Stimulated activated CD8-positive, alpha-beta memory T cell treated with anti-CD3 and anti-CD28 coated beads, Interleukin-4, amount 100 ng/mL, for 1 hour (primary cell): ENCODE results near the gene AFG1L.
"Not testable (repeated sequence)": the region's sequence is repeated elsewhere in the genome, so short reads cannot be mapped to it uniquely, and the experiment has no call there.

Source experiments
- DNase-seq, 2 donors: peaks; one replicate each; pipeline ENCODE4 v3.0.0-alpha.2; 2020; ENCODE audit warnings: low read depth in 2 of 2, low spot score in 1 of 2

The AFG1L gene

GRCh38 chr6:108348655-108349349, 53.9 kb downstream of the AFG1L start:
- DNase-seq = no peak

DNA sequence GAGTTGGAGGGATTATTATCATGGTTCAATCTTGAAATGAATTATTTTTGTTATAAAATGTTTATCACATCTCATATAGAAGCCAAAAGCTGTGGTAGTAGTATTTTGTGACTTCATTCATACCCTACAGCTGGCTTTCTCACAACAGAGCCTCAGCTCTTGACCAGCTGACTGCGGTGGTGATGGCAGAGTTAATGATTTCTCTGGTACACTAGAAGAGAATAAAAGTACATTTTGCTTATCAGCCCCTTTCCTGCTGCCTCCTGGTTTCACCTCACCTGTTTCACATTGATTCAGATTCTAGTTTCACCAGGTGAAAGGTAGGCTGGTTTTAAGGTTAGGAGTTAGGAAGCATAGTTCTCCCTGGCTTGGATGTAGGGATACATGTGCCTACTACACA, 55.7 kb downstream of the AFG1L start:
- no peak for DNase-seq

DNA sequence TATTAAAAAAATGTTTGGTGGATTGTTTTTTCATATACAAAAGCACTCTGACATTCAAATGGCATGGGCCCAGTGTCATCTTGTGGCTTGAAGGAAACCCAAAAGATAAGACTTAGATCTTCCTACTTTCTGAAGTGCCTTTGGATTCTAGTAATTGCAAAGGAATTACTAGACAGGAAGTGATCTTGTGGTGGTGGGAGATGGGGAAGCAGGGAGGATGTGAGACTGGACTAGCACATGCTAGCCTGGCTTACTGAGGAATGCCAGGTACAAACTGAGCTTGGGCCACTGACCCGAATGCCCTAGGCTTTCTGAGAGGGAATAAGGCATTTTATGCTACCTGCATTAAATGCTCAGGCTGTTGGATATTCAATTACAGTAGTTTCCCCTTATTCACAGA, 59.0 kb downstream of the AFG1L start:
- no peak for DNase-seq

- DNase-seq = no peak
Observed at GRCh38 chr6:108355120-108355519, 60.3 kb downstream of the AFG1L start.

- DNase-seq = no peak
Observed at GRCh38 chr6:108355890-108356289, 61.0 kb downstream of the AFG1L start.

DNA sequence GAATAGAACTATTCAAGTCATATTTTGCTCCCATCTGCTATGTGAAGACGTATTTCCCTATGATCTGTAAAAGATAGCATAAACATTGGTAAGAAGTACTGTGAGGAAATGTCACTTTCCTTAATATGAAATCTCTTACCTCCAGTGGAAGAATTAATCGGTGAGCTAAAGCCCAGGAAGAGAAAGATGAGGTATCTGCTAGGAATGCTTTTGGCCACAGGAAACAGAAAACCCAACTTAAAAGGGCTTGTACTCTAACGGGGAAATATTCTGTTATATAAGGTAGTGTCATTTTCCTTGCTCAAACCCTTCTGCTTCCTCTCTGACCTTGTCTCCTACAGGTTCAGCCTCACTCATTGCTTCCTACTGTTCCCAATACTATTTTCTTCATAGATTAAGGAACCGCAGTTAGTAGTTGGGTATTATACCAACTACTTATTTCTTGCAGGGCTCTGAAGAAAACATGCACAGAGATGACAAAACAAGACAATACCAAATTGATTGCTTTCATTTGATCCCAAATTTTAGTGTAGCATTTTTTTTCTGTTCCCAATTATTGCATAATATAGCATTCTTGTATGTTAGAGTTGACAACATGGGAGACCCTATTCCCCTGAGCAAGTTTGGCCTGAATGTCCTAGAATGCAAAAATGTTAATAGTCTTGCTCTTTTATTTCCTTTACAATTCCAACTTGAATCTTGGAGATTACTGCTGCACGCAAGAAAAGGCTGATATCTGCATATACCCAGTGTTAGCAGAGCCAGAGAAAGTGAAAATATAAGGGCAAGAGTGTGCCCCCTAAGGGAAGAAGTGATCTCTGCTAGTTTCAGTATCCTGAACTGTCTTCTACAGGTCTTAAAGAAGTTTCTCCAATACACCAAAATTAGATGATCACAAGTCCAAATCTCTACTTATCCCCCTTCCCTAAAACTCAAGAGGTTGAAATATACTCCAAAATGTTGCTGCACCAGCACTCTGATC, 65.3 kb downstream of the AFG1L start:
- no peak for DNase-seq

- DNase-seq = no peak
Observed at GRCh38 chr6:108360919-108361311, 66.1 kb downstream of the AFG1L start.

GRCh38 chr6:108361312-108361932, 66.6 kb downstream of the AFG1L start:
- DNase-seq = no peak

- no peak for DNase-seq
Observed at GRCh38 chr6:108362455-108362854, 67.6 kb downstream of the AFG1L start.

- no peak for DNase-seq
Observed at GRCh38 chr6:108363113-108363512, 68.3 kb downstream of the AFG1L start.

DNA sequence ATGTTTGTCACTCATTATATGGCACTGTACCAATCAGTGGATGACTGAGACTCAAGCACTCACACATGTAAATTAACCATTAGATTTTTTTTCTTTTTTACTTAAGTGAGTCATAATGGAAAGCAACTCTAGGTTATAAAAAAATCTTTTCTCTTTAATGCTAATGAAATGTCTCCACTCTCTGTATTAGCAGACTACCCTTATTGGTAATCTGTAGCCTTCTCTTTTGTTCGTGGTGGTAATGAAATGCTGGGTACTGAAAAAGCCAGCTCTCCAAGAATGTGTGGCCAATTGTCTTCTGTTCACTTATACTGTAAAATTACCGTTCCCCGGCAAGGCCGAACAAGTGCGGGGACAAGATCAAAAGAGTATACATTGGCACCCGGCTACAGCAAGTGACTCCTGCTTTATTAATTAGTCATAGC, 69.0 kb downstream of the AFG1L start:
- no peak for DNase-seq

- no peak for DNase-seq
Observed at GRCh38 chr6:108364470-108364869, 69.6 kb downstream of the AFG1L start.

GRCh38 chr6:108365478-108365877, 70.6 kb downstream of the AFG1L start:
- DNase-seq = no peak

DNA sequence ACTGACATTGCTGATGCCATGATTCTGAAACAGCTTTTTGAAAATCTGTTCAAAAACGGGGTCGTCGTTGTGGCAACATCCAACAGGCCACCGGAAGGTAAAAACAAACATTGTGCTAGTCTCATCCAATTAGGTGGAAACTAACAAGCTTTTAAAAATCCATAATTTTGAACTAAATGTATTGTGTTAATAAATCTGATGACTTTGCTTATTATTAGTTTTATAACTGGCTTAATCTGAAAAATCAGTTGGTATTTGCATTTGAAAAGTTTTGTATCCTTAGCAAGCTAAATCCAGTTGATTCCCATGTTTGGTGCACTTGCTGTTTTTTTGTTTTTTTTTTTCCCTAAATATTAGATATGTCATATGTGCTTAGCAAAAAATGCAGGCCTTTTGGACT, 71.4 kb downstream of the AFG1L start:
- DNase-seq = no peak

DNA sequence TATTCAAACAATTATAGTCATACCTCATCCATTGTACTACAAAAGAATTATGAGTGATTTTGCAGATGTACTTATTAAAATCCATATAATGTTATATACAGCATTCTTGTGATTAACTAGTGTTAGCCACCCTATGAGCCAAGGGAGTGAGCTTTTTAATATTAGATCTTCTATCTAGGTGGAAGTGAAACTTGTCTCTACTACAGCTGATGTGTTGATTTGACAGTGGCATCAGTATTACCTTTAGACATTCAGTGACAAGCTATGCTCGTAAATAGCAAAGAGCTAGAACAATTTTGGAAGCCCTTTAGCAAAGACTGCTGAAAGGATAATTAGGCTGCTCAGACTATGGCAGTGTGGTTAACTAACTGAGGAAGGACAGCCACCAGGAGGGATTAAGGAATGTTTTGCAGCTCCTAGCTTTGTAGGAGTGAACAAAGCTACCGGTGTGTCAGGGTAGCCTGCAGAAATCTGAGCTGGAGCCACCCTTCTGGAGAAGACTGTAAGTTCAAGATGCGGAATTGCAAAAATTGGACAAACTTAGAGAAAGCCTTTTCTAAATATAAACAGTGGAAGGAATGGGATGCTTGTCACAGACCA, 73.7 kb downstream of the AFG1L start:
- DNase-seq = no peak

- no peak for DNase-seq
Observed at GRCh38 chr6:108380876-108381275, 86.0 kb downstream of the AFG1L start.

- DNase-seq = no peak
Observed at GRCh38 chr6:108383981-108384380, 89.1 kb downstream of the AFG1L start.

GRCh38 chr6:108389190-108389589, 94.3 kb downstream of the AFG1L start:
- DNase-seq = not testable (repeated sequence)

DNA sequence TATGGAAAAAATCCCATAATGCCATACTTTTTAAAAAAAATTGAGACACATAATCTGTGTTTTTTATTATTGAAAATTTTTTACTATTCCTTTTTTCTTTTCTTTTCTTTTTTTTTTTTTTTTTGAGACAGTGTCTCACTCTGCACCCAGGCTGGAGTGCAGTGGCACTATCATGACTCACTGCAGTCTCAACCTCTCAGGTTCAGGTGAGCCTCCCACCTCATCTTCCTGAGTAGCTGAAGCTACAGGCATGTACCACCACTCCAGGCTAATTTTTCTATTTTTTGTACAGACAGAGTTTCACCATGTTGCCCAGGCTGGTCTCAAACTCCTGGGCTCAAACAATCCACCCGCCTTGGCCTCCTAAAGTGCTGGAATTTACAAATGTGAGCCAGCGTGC, 100.4 kb downstream of the AFG1L start:
- no peak for DNase-seq

DNA sequence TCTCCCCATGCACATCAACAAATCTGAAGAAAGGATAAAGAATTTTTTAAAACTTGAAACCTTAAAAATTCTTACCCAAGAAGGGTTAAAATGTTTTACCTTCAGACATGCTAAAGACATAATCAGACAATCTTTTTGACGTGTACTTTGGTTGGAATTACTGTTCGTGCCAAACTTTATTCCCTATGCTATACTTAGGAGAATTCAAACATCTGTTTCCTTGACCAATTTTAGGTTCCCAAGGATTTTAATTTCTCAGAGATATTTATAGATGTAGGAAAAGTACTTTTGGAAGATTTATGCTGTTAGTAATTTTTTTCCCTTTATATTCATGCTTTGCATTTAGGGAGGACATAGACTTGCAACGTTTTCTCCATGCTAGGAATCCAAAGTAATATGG, 108.4 kb downstream of the AFG1L start:
- no peak for DNase-seq

GRCh38 chr6:108406943-108407342, 112.1 kb downstream of the AFG1L start:
- DNase-seq = no peak
